DND-41 (cell line): ENCODE measurements around the gene KIAA1328.

ENCODE experiments used
- ATAC-seq: fragments of 200-7000 bp; cut with Tn5 transposase; 3 replicates; pipeline ENCODE4 v1.9.1; 2021; ENCODE audit warnings: low read depth; ENCODE audit not compliant: insufficient read depth
- DNase-seq: peaks from one replicate; pipeline ENCODE4 v3.0.0-alpha.2; 2020
- H2AFZ ChIP-seq: 2 replicates; pipeline ENCODE4 v1.6.0; 2012; ENCODE audit warnings: low read depth, low read length
- H3K27ac ChIP-seq: 2 replicates; pipeline ENCODE4 v1.5.1; 2012; ENCODE audit warnings: low read length, inconsistent platforms
- H3K27me3 ChIP-seq: fragments of 200-600 bp; sonication (generic); 2 replicates; pipeline ENCODE4 v1.6.0; 2012; ENCODE audit warnings: low read length, mild to moderate bottlenecking, inconsistent platforms; ENCODE audit not compliant: insufficient read depth, poor library complexity
- H3K36me3 ChIP-seq: 2 replicates; pipeline ENCODE4 v1.5.1; 2012; ENCODE audit warnings: low read length, inconsistent platforms; ENCODE audit not compliant: insufficient read depth
- H3K4me1 ChIP-seq: 2 replicates; pipeline ENCODE4 v1.5.1; 2012; ENCODE audit warnings: mild to moderate bottlenecking, low read length; ENCODE audit not compliant: insufficient read depth
- H3K4me2 ChIP-seq: 2 replicates; pipeline ENCODE4 v1.6.0; 2012; ENCODE audit warnings: mild to moderate bottlenecking, moderate library complexity, low read length, inconsistent platforms; ENCODE audit not compliant: insufficient read depth
- H3K4me3 ChIP-seq, 2 experiments: fragments of 200-600 bp in 1 of 2; shearing (Covaris generic) in 1 of 2; 2 replicates each; pipeline ENCODE4 v1.5.1; 2012 to 2016; ENCODE audit warnings: inconsistent platforms in 2 of 2, low read length in 2 of 2, mild to moderate bottlenecking in 2 of 2, low read depth in 1 of 2, moderate library complexity in 1 of 2
- H3K79me2 ChIP-seq: 2 replicates; pipeline ENCODE4 v1.6.0; 2012; ENCODE audit warnings: low read length, inconsistent platforms; ENCODE audit not compliant: insufficient read depth
- H3K9ac ChIP-seq: 2 replicates; pipeline ENCODE4 v1.6.0; 2012; ENCODE audit warnings: low read depth, mild to moderate bottlenecking, inconsistent platforms, low read length, moderate library complexity
- H3K9me3 ChIP-seq: 2 replicates; pipeline ENCODE4 v1.5.1; 2012; ENCODE audit warnings: low read length, moderate library complexity, mild to moderate bottlenecking, inconsistent platforms; ENCODE audit not compliant: insufficient read depth, severe bottlenecking
- H4K20me1 ChIP-seq: 2 replicates; pipeline ENCODE4 v1.6.0; 2012; ENCODE audit warnings: low read length; ENCODE audit not compliant: insufficient read depth
- EZH2 ChIP-seq: IDR thresholded peaks from 3 replicates; pipeline ENCODE4 v1.6.1; 2012; ENCODE audit warnings: borderline replicate concordance, low read depth, mild to moderate bottlenecking, moderate library complexity, low read length, inconsistent platforms; ENCODE audit not compliant: severe bottlenecking
- TF ChIP-seq, protein P1 (sequence below): IDR thresholded peaks from 2 replicates; pipeline ENCODE4 v1.5.1; 2012; ENCODE audit warnings: borderline replicate concordance, low read length, moderate library complexity, mild to moderate bottlenecking; ENCODE audit not compliant: poor library complexity, severe bottlenecking; ENCODE audit errors: extremely low read depth

KIAA1328 gene

GRCh38 chr18:36887114-36887513 lies 58.2 kb downstream of the KIAA1328 start:
- DNase-seq (no peak), ATAC-seq (no peak)
- Histone ChIP-seq H3K27me3 (no peaks in the 10 kb centered on the region), H3K4me1 (peaks cover 30% of the 10 kb centered on the region), H3K79me2 (no peaks in the 10 kb centered on the region), H3K36me3 (peaks cover 4% of the 10 kb centered on the region; the same call in 1 of the 2 replicates), H4K20me1 (no peaks in the 10 kb centered on the region), H3K27ac (no peak overlapping the region), H3K9me3 (no peaks in the 10 kb centered on the region), H2AFZ (no peak overlapping the region), H3K4me3 (no peak overlapping the region), H3K4me2 (no peak overlapping the region), H3K9ac (no peak overlapping the region)
- TF ChIP-seq, protein P1, sequence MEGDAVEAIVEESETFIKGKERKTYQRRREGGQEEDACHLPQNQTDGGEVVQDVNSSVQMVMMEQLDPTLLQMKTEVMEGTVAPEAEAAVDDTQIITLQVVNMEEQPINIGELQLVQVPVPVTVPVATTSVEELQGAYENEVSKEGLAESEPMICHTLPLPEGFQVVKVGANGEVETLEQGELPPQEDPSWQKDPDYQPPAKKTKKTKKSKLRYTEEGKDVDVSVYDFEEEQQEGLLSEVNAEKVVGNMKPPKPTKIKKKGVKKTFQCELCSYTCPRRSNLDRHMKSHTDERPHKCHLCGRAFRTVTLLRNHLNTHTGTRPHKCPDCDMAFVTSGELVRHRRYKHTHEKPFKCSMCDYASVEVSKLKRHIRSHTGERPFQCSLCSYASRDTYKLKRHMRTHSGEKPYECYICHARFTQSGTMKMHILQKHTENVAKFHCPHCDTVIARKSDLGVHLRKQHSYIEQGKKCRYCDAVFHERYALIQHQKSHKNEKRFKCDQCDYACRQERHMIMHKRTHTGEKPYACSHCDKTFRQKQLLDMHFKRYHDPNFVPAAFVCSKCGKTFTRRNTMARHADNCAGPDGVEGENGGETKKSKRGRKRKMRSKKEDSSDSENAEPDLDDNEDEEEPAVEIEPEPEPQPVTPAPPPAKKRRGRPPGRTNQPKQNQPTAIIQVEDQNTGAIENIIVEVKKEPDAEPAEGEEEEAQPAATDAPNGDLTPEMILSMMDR, result no peak
- no peak for TF ChIP-seq EZH2

DNA sequence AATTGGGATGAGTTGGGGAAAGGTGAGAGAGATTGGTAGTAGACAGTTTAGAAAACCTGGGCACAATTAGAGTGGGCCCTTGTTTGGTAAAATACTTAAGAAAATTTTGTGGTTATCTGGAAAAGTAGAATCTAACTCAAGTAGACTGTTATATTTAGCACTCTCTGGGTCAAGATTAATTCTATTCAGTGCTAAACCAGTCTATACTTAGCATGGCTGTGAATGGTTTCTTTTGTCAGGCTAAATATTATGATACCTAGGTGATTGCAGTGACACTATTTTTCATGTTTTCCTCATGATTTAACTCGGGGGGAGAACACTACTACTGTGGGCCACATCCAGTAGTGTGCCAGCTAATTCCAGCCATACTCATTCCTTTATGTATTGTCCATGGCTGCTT lies 58.9 kb downstream of the KIAA1328 start:
- H3K9ac ChIP-seq, result no peak overlapping the region
- H3K4me1 ChIP-seq, result peaks cover 30% of the 10 kb centered on the region
- no peak for DNase-seq

GRCh38 chr18:36888778-36889177 lies 59.9 kb downstream of the KIAA1328 start:
- Histone ChIP-seq H3K27ac (peak overlapping the region; percentile 68), H3K79me2 (no peaks in the 10 kb centered on the region), H3K4me2 (no peak overlapping the region), H2AFZ (no peak overlapping the region), H3K27me3 (no peaks in the 10 kb centered on the region), H3K9me3 (no peaks in the 10 kb centered on the region), H4K20me1 (no peaks in the 10 kb centered on the region), H3K36me3 (peaks cover 4% of the 10 kb centered on the region; the same call in 1 of the 2 replicates), H3K4me1 (peaks cover 30% of the 10 kb centered on the region), H3K4me3 (no peak overlapping the region), H3K9ac (no peak overlapping the region)
- no peak for DNase-seq
- no peak for TF ChIP-seq EZH2
- TF ChIP-seq, protein P1, result no peak
- ATAC-seq, result no peak

More for the DNA sequence above, 58.9 kb downstream of the KIAA1328 start:
- H3K27ac ChIP-seq, result no peak overlapping the region
- H3K4me3 ChIP-seq, result no peak overlapping the region
- no peak overlapping the region for H3K4me2 ChIP-seq
- no peak overlapping the region for H2AFZ ChIP-seq
- H3K36me3 ChIP-seq, result peaks cover 4% of the 10 kb centered on the region; the same call in 1 of the 2 replicates
- H3K9me3 ChIP-seq, result no peaks in the 10 kb centered on the region
- ATAC-seq, result no peak
- H3K79me2 ChIP-seq, result no peaks in the 10 kb centered on the region
- H3K27me3 ChIP-seq, result no peaks in the 10 kb centered on the region
- TF ChIP-seq EZH2, result no peak
- TF ChIP-seq, protein P1, result no peak
- no peaks in the 10 kb centered on the region for H4K20me1 ChIP-seq
